Keratinocyte (primary cell): ENCODE data around the gene RELL1. TPM values are rescaled to one million over a fixed set of nuclear protein-coding genes. Genes with fewer than 3 reads are reported as not detected.

ENCODE experiments used
- DNase-seq: peaks from one replicate; pipeline ENCODE4 v3.0.0-alpha.2; 2011; ENCODE audit warnings: low read depth, missing footprints, low spot score
- FAIRE-seq: peaks from 2 replicates; lab custom pipeline; 2011; peaks lifted over from hg19 to GRCh38; lab: Jason Lieb, UNC
- H2AFZ ChIP-seq: 2 replicates; pipeline ENCODE4 v1.6.0; 2012; ENCODE audit warnings: low read length, control low read depth, inconsistent platforms; ENCODE audit not compliant: control insufficient read depth
- H3K27ac ChIP-seq: 2 replicates; pipeline ENCODE4 v1.5.1; 2011; ENCODE audit warnings: low read length; ENCODE audit not compliant: control insufficient read depth, insufficient read depth
- H3K27me3 ChIP-seq: 3 replicates; pipeline ENCODE4 v1.6.0; 2011; ENCODE audit warnings: low read length; ENCODE audit not compliant: control insufficient read depth, insufficient read depth; ENCODE audit errors: extremely low read depth
- H3K36me3 ChIP-seq, 2 experiments: 2 replicates in 1 of 2; 3 replicates in 1 of 2; pipeline ENCODE4 v1.5.1; 2011; ENCODE audit warnings: low read length in 2 of 2, mild to moderate bottlenecking in 1 of 2; ENCODE audit not compliant: control insufficient read depth in 2 of 2, insufficient read depth in 2 of 2; ENCODE audit errors: extremely low read depth in 1 of 2
- H3K4me1 ChIP-seq: 3 replicates; pipeline ENCODE4 v1.5.1; 2011; ENCODE audit warnings: low read length; ENCODE audit not compliant: control insufficient read depth, insufficient read depth; ENCODE audit errors: extremely low read depth
- H3K4me2 ChIP-seq: 3 replicates; pipeline ENCODE4 v1.6.0; 2011; ENCODE audit warnings: low read depth, low read length; ENCODE audit not compliant: control insufficient read depth, insufficient read depth; ENCODE audit errors: extremely low read depth
- H3K4me3 ChIP-seq, 3 experiments: fragments of 200-600 bp in 1 of 3; sonication (generic) in 1 of 3; 2 replicates in 2 of 3; 3 replicates in 1 of 3; pipeline ENCODE4 v1.5.1; 2011 to 2016; ENCODE audit warnings: low read length in 3 of 3, mild to moderate bottlenecking in 3 of 3, control low read depth in 2 of 3, inconsistent platforms in 1 of 3, low read depth in 1 of 3, mixed read lengths in 1 of 3, mixed run types in 1 of 3, moderate library complexity in 1 of 3; ENCODE audit not compliant: control insufficient read depth in 2 of 3, insufficient read depth in 2 of 3; ENCODE audit errors: extremely low read depth in 1 of 3
- H3K79me2 ChIP-seq: 2 replicates; pipeline ENCODE4 v1.6.0; 2012; ENCODE audit warnings: low read length; ENCODE audit not compliant: control insufficient read depth, insufficient read depth
- H3K9ac ChIP-seq: 3 replicates; pipeline ENCODE4 v1.6.0; 2011; ENCODE audit warnings: low read length; ENCODE audit not compliant: control insufficient read depth, insufficient read depth; ENCODE audit errors: extremely low read depth
- H3K9me1 ChIP-seq: 3 replicates; pipeline ENCODE4 v1.6.0; 2011; ENCODE audit warnings: low read length; ENCODE audit not compliant: control insufficient read depth, insufficient read depth; ENCODE audit errors: extremely low read depth
- H3K9me3 ChIP-seq: 2 replicates; pipeline ENCODE4 v1.5.1; 2012; ENCODE audit warnings: low read depth, low read length; ENCODE audit not compliant: control insufficient read depth
- H4K20me1 ChIP-seq: 3 replicates; pipeline ENCODE4 v1.6.0; 2011; ENCODE audit warnings: low read length; ENCODE audit not compliant: control insufficient read depth, insufficient read depth; ENCODE audit errors: extremely low read depth
- EZH2 ChIP-seq: IDR thresholded peaks from one replicate; pipeline ENCODE4 v1.6.1; 2012; ENCODE audit warnings: inconsistent platforms, mild to moderate bottlenecking, low read length, moderate library complexity
- dilution Hi-C: fragments of 300-500 bp; cut with MboI; formaldehyde crosslinking; loops from one replicate; pipeline ENCODE4 v1.7.0; 2020; ENCODE audit warnings: low sequenced_read_pairs; ENCODE audit not compliant: extremely low pct_ligation_motif_present
- polyA plus RNA-seq, 5 experiments: library from polyadenylated mRNA; depleted of rRNA in 3 of 5; stranded (reverse) in 3 of 5; stranded (forward) in 1 of 5; unstranded in 1 of 5; fragments of >200 nt; gene quantifications; 1 replicate in 1 of 5; 2 replicates in 3 of 5; 3 replicates in 1 of 5; pipeline versions ENCODE4 v1.2.1 to v1.2.3, GENCODE V29; 2011 to 2012; ENCODE audit warnings: missing spikeins in 2 of 5, low read depth in 1 of 5, low replicate concordance in 1 of 5
- TF ChIP-seq, protein P1 (sequence below), 3 experiments: IDR thresholded peaks in 1 of 3; conservative IDR thresholded peaks in 1 of 3; optimal IDR thresholded peaks in 1 of 3; 2 replicates in 2 of 3; 3 replicates in 1 of 3; pipeline versions ENCODE3 to v1.5.1; 2011; ENCODE audit warnings: low read length in 3 of 3, mild to moderate bottlenecking in 3 of 3, moderate library complexity in 2 of 3, control low read depth in 1 of 3, inconsistent platforms in 1 of 3; ENCODE audit not compliant: insufficient read depth in 2 of 3; ENCODE audit errors: extremely low read depth in 1 of 3

Gene RELL1
- polyA plus RNA-seq, 1 donor (not counting 4 experiments of a cell fraction or from before 2014, with no cell fraction given), result 9.3 TPM

DNA sequence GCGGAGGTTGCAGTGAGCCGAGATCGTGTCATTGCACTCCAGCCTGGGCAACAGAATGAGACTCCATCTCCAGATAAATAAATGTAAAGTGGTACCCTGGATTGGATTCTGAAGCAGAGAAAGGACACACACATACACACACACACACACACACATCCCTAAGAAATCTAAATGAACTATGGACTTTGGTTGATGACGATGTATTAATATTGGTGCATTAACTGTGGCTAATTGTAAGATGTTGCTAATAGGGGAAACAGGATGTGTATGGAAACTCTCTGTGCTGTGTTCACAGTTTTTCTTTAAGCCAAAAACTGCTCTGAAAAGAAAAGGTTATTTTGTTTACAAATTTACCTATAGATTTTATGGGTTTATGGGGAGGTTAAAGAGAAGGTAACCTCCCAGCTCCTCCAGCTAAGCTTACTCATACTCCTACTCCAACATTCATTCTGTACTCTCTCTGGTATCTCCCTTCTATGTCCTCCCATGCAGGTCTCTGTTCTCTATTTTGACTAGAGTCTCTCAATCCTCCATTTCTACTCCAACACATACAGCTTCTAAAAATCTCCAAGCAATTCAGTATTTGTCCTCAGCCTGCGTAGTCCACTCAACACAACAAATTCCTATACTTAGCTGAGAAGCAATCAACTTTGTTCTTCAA lies 46.5 kb upstream of the RELL1 start:
- H2AFZ ChIP-seq, result no peak overlapping the region
- TF ChIP-seq, protein P1, sequence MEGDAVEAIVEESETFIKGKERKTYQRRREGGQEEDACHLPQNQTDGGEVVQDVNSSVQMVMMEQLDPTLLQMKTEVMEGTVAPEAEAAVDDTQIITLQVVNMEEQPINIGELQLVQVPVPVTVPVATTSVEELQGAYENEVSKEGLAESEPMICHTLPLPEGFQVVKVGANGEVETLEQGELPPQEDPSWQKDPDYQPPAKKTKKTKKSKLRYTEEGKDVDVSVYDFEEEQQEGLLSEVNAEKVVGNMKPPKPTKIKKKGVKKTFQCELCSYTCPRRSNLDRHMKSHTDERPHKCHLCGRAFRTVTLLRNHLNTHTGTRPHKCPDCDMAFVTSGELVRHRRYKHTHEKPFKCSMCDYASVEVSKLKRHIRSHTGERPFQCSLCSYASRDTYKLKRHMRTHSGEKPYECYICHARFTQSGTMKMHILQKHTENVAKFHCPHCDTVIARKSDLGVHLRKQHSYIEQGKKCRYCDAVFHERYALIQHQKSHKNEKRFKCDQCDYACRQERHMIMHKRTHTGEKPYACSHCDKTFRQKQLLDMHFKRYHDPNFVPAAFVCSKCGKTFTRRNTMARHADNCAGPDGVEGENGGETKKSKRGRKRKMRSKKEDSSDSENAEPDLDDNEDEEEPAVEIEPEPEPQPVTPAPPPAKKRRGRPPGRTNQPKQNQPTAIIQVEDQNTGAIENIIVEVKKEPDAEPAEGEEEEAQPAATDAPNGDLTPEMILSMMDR (optimal IDR thresholded peaks at IDR 0.05 in 1 of 3, IDR thresholded peaks at IDR 0.05 in 1 of 3, conservative IDR thresholded peaks at IDR 0.05 in 1 of 3; ENCODE audit: extremely low read depth in 1 of 3, insufficient read depth in 2 of 3, low read length in 3 of 3), result no peak
- no peak for DNase-seq
- peaks cover 9% of the 10 kb centered on the region for H3K4me1 ChIP-seq
- H3K9me3 ChIP-seq, result no peaks in the 10 kb centered on the region
- H3K36me3 ChIP-seq, result no peaks in the 10 kb centered on the region
- no peak overlapping the region for H3K9ac ChIP-seq
- FAIRE-seq, result no peak
- H3K4me2 ChIP-seq, result no peak overlapping the region
- dilution Hi-C loops, result no loop called here
- no peak overlapping the region for H3K4me3 ChIP-seq
- H3K27me3 ChIP-seq, result no peaks in the 10 kb centered on the region
- H3K27ac ChIP-seq, result no peak overlapping the region
- no peaks in the 10 kb centered on the region for H4K20me1 ChIP-seq
- H3K79me2 ChIP-seq, result no peaks in the 10 kb centered on the region
- no peaks in the 10 kb centered on the region for H3K9me1 ChIP-seq

DNA sequence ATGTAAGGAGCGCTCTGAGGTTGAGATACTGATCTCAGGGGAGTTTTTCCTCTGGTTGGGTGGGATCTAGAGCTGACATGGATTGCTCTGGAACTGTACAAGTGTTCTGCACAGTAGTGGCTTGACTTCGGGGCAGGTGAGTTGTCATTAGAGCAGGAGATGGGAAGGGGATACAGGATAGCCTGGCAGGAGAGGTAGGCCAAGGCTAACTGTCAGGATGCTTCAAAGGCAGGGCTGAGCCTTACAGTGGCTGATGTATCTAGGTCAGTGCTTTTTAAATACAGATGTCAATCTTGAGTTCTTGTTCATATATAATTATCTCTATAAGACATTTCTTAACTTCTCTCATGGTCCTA lies 43.5 kb upstream of the RELL1 start:
- DNase-seq, result no peak
- Histone ChIP-seq H3K27ac (no peak overlapping the region), H3K9ac (no peak overlapping the region), H4K20me1 (no peaks in the 10 kb centered on the region), H3K4me1 (peaks cover 7% of the 10 kb centered on the region), H3K4me3 (no peak overlapping the region), H3K9me1 (no peaks in the 10 kb centered on the region), H3K9me3 (no peaks in the 10 kb centered on the region), H3K4me2 (no peak overlapping the region), H3K36me3 (no peaks in the 10 kb centered on the region), H2AFZ (no peak overlapping the region), H3K79me2 (no peaks in the 10 kb centered on the region), H3K27me3 (no peaks in the 10 kb centered on the region)
- TF ChIP-seq, protein P1 (optimal IDR thresholded peaks at IDR 0.05 in 1 of 3, IDR thresholded peaks at IDR 0.05 in 1 of 3, conservative IDR thresholded peaks at IDR 0.05 in 1 of 3; ENCODE audit: extremely low read depth in 1 of 3, insufficient read depth in 2 of 3, low read length in 3 of 3), result no peak
- TF ChIP-seq EZH2, result no peak
- no peak for FAIRE-seq
- dilution Hi-C loops, result no loop called here
